ENCODE results near the gene AIPL1. TPM values are rescaled to one million over a fixed set of nuclear protein-coding genes. Genes with fewer than 3 reads are reported as not detected.
A peak's percentile ranks its signal among the peaks of the same experiment; 100 is the strongest.

The AIPL1 gene
- total and polyA plus RNA-seq, 10 of the 15 experiments (the other 5 are each of a cell fraction or from before 2014, with no cell fraction given): not detected

GRCh38 chr17:6463616-6464445, 28.9 kb upstream of the AIPL1 start:
- Histone ChIP-seq H2AFZ (ENCODE audit: control insufficient read depth, low read depth, low read length) (no peak overlapping the region), H3K27ac (ENCODE audit: control insufficient read depth, insufficient read depth) (no peak overlapping the region), H4K20me1 (ENCODE audit: control insufficient read depth, insufficient read depth) (no peaks in the 10 kb centered on the region), H3K9ac (ENCODE audit: control insufficient read depth, insufficient read depth, low read length) (no peak overlapping the region), H3K79me2 (ENCODE audit: control insufficient read depth, insufficient read depth, low read length) (no peaks in the 10 kb centered on the region), H3K27me3 (replicated peaks in 1 of 2; ENCODE audit: control insufficient read depth in 2 of 2, insufficient read depth in 2 of 2, low read length in 1 of 2) (no peaks in the 10 kb centered on the region), H3K9me3 (replicated peaks; ENCODE audit: control insufficient read depth, insufficient read depth, low read length) (no peaks in the 10 kb centered on the region), H3K36me3 (ENCODE audit: control insufficient read depth in 2 of 2, insufficient read depth in 2 of 2, low read length in 1 of 2) (no peaks in the 10 kb centered on the region), H3K4me2 (ENCODE audit: control insufficient read depth, insufficient read depth) (no peak overlapping the region), H3K4me3 (no peak overlapping the region), H3K4me1 (ENCODE audit: control insufficient read depth, insufficient read depth, low read length) (peaks cover 12% of the 10 kb centered on the region)
- ChIA-PET POLR2A (no interaction called here), CTCF (interaction anchor here (1.2 kb wide), 1 partner anchor 9 kb away, joined by 5 read pairs; no protein-coding TSS in a partner anchor), SMC1A (ENCODE audit: uncharacterized antibody, unreplicated experiment) (no interaction called here), RAD21 (ENCODE audit: unreplicated experiment) (no interaction called here)
- no peak for ATAC-seq
- no peak for FAIRE-seq
- 56% methylated on average over 24 of the region's 24 CpGs for WGBS (ENCODE audit: insufficient coverage, insufficient replicate concordance, low lambda C conversion rate, missing lambda C conversion rate)
- in situ Hi-C loops (cut with MboI): no loop called here
- intact Hi-C loops (cut with micrococcal nuclease; ENCODE audit: unreplicated experiment): no loop called here
- TF ChIP-seq, protein P1, sequence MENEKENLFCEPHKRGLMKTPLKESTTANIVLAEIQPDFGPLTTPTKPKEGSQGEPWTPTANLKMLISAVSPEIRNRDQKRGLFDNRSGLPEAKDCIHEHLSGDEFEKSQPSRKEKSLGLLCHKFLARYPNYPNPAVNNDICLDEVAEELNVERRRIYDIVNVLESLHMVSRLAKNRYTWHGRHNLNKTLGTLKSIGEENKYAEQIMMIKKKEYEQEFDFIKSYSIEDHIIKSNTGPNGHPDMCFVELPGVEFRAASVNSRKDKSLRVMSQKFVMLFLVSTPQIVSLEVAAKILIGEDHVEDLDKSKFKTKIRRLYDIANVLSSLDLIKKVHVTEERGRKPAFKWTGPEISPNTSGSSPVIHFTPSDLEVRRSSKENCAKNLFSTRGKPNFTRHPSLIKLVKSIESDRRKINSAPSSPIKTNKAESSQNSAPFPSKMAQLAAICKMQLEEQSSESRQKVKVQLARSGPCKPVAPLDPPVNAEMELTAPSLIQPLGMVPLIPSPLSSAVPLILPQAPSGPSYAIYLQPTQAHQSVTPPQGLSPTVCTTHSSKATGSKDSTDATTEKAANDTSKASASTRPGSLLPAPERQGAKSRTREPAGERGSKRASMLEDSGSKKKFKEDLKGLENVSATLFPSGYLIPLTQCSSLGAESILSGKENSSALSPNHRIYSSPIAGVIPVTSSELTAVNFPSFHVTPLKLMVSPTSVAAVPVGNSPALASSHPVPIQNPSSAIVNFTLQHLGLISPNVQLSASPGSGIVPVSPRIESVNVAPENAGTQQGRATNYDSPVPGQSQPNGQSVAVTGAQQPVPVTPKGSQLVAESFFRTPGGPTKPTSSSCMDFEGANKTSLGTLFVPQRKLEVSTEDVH (IDR thresholded peaks at IDR 0.05; ENCODE audit: low read depth, partially characterized antibody): no peak
- TF ChIP-seq SPI1 (IDR thresholded peaks at IDR 0.05; ENCODE audit: borderline replicate concordance, insufficient read depth, low read depth, low read length): no peak
- no TSS peak for BruUV-seq (replicated peaks)
- DNase-seq (ENCODE audit: low read depth, low spot score): no peak

DNA sequence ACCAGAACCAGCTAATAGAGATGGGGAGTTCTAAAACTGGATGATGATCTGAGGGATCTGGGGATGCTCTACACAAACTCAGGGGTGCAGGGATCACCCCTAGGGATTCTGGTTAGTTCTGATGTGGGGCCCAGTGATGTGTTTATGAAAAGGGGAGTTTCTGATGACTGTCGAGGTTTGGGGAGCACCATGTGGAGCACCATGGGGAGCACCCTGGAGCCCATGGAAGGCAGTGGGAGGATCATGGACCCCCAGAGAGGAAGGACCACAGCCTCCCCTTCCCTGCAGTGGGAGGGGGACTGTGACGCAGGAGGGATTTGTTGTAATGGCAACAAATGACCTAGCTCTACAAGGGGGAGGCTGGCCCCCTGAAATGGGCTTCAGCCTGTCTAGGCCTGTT, 27.8 kb upstream of the AIPL1 start:
- H3K4me3 ChIP-seq: no peak overlapping the region
- intact Hi-C loops (cut with micrococcal nuclease; ENCODE audit: unreplicated experiment): no loop called here
- SMC1A ChIA-PET (ENCODE audit: uncharacterized antibody, unreplicated experiment): no interaction called here
- CTCF ChIA-PET: interaction anchor here (1.6 kb wide), 1 partner anchor 10 kb away, joined by 4 read pairs; no protein-coding TSS in a partner anchor
- in situ Hi-C loops (cut with MboI): no loop called here
- 50% methylated on average over 2 of the region's 2 CpGs for WGBS (ENCODE audit: insufficient coverage, insufficient replicate concordance, low lambda C conversion rate, missing lambda C conversion rate)
- H3K4me2 ChIP-seq (ENCODE audit: control insufficient read depth, insufficient read depth): no peak overlapping the region
- no peaks in the 10 kb centered on the region for H4K20me1 ChIP-seq (ENCODE audit: control insufficient read depth, insufficient read depth)
- no peaks in the 10 kb centered on the region for H3K9me3 ChIP-seq (replicated peaks; ENCODE audit: control insufficient read depth, insufficient read depth, low read length)
- H3K36me3 ChIP-seq (ENCODE audit: control insufficient read depth in 2 of 2, insufficient read depth in 2 of 2, low read length in 1 of 2): no peaks in the 10 kb centered on the region
- H3K4me1 ChIP-seq (ENCODE audit: control insufficient read depth, insufficient read depth, low read length): peaks cover 12% of the 10 kb centered on the region
- no TSS peak for BruUV-seq (replicated peaks)
- RAD21 ChIA-PET (ENCODE audit: unreplicated experiment): no interaction called here
- H3K79me2 ChIP-seq (ENCODE audit: control insufficient read depth, insufficient read depth, low read length): no peaks in the 10 kb centered on the region
- FAIRE-seq: no peak
- H2AFZ ChIP-seq (ENCODE audit: control insufficient read depth, low read depth, low read length): no peak overlapping the region
- no peak for TF ChIP-seq CHD4 (IDR thresholded peaks at IDR 0.05)
- TF ChIP-seq NFXL1 (IDR thresholded peaks at IDR 0.05; ENCODE audit: borderline replicate concordance): peak; percentile 94
- DNase-seq (ENCODE audit: low read depth, low spot score): no peak
- H3K27ac ChIP-seq (ENCODE audit: control insufficient read depth, insufficient read depth): no peak overlapping the region
- POLR2A ChIA-PET: no interaction called here
- H3K9ac ChIP-seq (ENCODE audit: control insufficient read depth, insufficient read depth, low read length): no peak overlapping the region
- ATAC-seq: no peak
- H3K27me3 ChIP-seq (replicated peaks in 1 of 2; ENCODE audit: control insufficient read depth in 2 of 2, insufficient read depth in 2 of 2, low read length in 1 of 2): no peaks in the 10 kb centered on the region
